K562 (cell line): Measurements from ENCODE around the gene ELOVL2. TPM values are rescaled to one million over a fixed set of nuclear protein-coding genes. Genes with fewer than 3 reads are reported as not detected.

Source experiments
- ATAC-seq: fragments of 200-7000 bp; cut with Tn5 transposase; 3 replicates; pipeline ENCODE4 v1.9.1; 2020; ENCODE audit warnings: moderate library complexity
- BruUV-seq: library from RNA; stranded (reverse); fragments of 400-500 nt; replicated peaks from 2 replicates; lab custom pipeline; 2021; lab: Mats Ljungman, UMichigan
- CTCF ChIA-PET: fragments of 300-600 bp; formaldehyde crosslinking; extraction: SDS; loops from one replicate; lab custom pipeline; 2021; ENCODE audit warnings: low intra/inter-chr PET ratio; lab: Yijun Ruan, JAX
- POLR2A ChIA-PET: fragments of 300-600, 350-650 bp; sonication (Branson Sonifier 250); formaldehyde crosslinking; extraction: SDS; loops from one replicate; lab custom pipeline; 2021; ENCODE audit warnings: antibody characterized with exemption, inconsistent platforms; lab: Yijun Ruan, JAX
- DNase-seq, 4 experiments: peaks; one replicate each; pipeline versions ENCODE4 v3.0.0 to v3.0.0-alpha.2; 2011 to 2018; ENCODE audit warnings: low spot score in 3 of 4, mixed read lengths in 3 of 4; ENCODE audit errors: extremely low read depth in 1 of 4
- FAIRE-seq: peaks from 2 replicates; lab custom pipeline; 2011; peaks lifted over from hg19 to GRCh38; lab: Jason Lieb, UNC
- H2AFZ ChIP-seq: 2 replicates; pipeline ENCODE4 v1.6.0; 2011; ENCODE audit warnings: low read depth, low read length, control low read depth, inconsistent platforms
- H3K27ac ChIP-seq: fragments of 200-600 bp; 3 replicates; pipeline ENCODE4 v1.8.0; 2011; ENCODE audit warnings: low read depth, mild to moderate bottlenecking, control low read depth, inconsistent platforms, low read length, moderate library complexity, mixed read lengths; ENCODE audit errors: extremely low read depth
- H3K27me3 ChIP-seq, 2 experiments: fragments of 300-600 bp in 1 of 2; 2 replicates in 1 of 2; 3 replicates in 1 of 2; pipeline versions ENCODE4 v1.6.0 to v1.8.0; 2011; ENCODE audit warnings: inconsistent platforms in 2 of 2, low read length in 2 of 2, mild to moderate bottlenecking in 1 of 2, mixed read lengths in 1 of 2, moderate library complexity in 1 of 2; ENCODE audit not compliant: control insufficient read depth in 2 of 2, insufficient read depth in 2 of 2
- H3K36me3 ChIP-seq: fragments of 300-600 bp; 3 replicates; pipeline ENCODE4 v1.8.0; 2011; ENCODE audit warnings: mild to moderate bottlenecking, low read length, inconsistent platforms; ENCODE audit not compliant: control insufficient read depth, insufficient read depth
- H3K4me1 ChIP-seq, 2 experiments: fragments of 200-600 bp in 1 of 2; replicated peaks in 1 of 2; 2 replicates in 1 of 2; 3 replicates in 1 of 2; pipeline versions ENCODE4 v1.5.1 to v1.8.0; 2011; ENCODE audit warnings: inconsistent platforms in 2 of 2, low read length in 2 of 2, mild to moderate bottlenecking in 1 of 2, mixed read lengths in 1 of 2, moderate library complexity in 1 of 2; ENCODE audit not compliant: control insufficient read depth in 2 of 2, insufficient read depth in 2 of 2
- H3K4me2 ChIP-seq: 2 replicates; pipeline ENCODE4 v1.6.1; 2011; ENCODE audit warnings: low read length, control low read depth, inconsistent platforms, mixed read lengths; ENCODE audit not compliant: insufficient read depth
- H3K4me3 ChIP-seq: fragments of 200-600 bp; sonication (generic), shearing (Covaris generic); 2 replicates; pipeline ENCODE4 v1.5.1; 2016; ENCODE audit warnings: control low read depth, inconsistent platforms
- H3K79me2 ChIP-seq: fragments of 200-600 bp; 3 replicates; pipeline ENCODE4 v1.8.0; 2011; ENCODE audit warnings: low read length, inconsistent platforms; ENCODE audit not compliant: control insufficient read depth, insufficient read depth
- H3K9ac ChIP-seq, 2 experiments: 2 replicates each; pipeline versions ENCODE4 v1.6.0 to v1.6.1; 2011; ENCODE audit warnings: low read depth in 2 of 2, low read length in 2 of 2, control low read depth in 1 of 2, inconsistent platforms in 1 of 2, mild to moderate bottlenecking in 1 of 2, mixed read lengths in 1 of 2; ENCODE audit not compliant: insufficient read depth in 1 of 2
- H3K9me1 ChIP-seq: one replicate; pipeline ENCODE4 v1.6.0; 2011; ENCODE audit warnings: inconsistent platforms, mild to moderate bottlenecking, low read length, moderate library complexity; ENCODE audit not compliant: control insufficient read depth, insufficient read depth
- H3K9me3 ChIP-seq: replicated peaks from 2 replicates; pipeline ENCODE4 v1.5.1; 2011; ENCODE audit warnings: low read depth, low read length, inconsistent platforms; ENCODE audit not compliant: control insufficient read depth, insufficient read depth
- H4K20me1 ChIP-seq: replicated peaks from 2 replicates; pipeline ENCODE4 v1.6.1; 2011; ENCODE audit warnings: low read length, inconsistent platforms, mixed read lengths; ENCODE audit not compliant: control insufficient read depth, insufficient read depth
- ARID4B ChIP-seq: sonication (generic); formaldehyde crosslinking; IDR thresholded peaks from 2 replicates; pipeline ENCODE4 v1.8.0; 2022; ENCODE audit warnings: mild to moderate bottlenecking, missing genetic modification reagents
- CEBPZ ChIP-seq: fragments of 150-350 bp; IDR thresholded peaks from 2 replicates; pipeline ENCODE4 v1.6.1; 2014; ENCODE audit warnings: low read depth, mild to moderate bottlenecking, low read length, borderline replicate concordance
- E2F5 ChIP-seq: sonication (generic); formaldehyde crosslinking; IDR thresholded peaks from 2 replicates; pipeline ENCODE4 v1.8.0; 2022; ENCODE audit warnings: mild to moderate bottlenecking, missing genetic modification reagents
- GATAD2A ChIP-seq: fragments of 450-650 bp; IDR thresholded peaks from 2 replicates; pipeline ENCODE4 v1.6.1; 2017
- NFIX ChIP-seq: fragments of 250-450 bp; sonication (Bioruptor Pico); IDR thresholded peaks from 2 replicates; pipeline ENCODE4 v1.4.0; 2020; ENCODE audit warnings: low read depth, mild to moderate bottlenecking, moderate library complexity
- PKNOX1 ChIP-seq: fragments of 450-650 bp; IDR thresholded peaks from 2 replicates; pipeline ENCODE4 v1.6.1; 2016
- TEAD4 ChIP-seq, 2 experiments: sonication (generic) in 1 of 2; formaldehyde crosslinking in 1 of 2; IDR thresholded peaks; 2 replicates each; pipeline versions ENCODE4 v1.6.1 to v1.8.0; 2012 to 2022; ENCODE audit warnings: borderline replicate concordance in 1 of 2, inconsistent platforms in 1 of 2, low read length in 1 of 2, mild to moderate bottlenecking in 1 of 2, missing genetic modification reagents in 1 of 2
- THAP7 ChIP-seq: fragments of 250-450 bp; sonication (Bioruptor Pico); IDR thresholded peaks from 2 replicates; pipeline ENCODE4 v1.5.0; 2021
- ZFP36 ChIP-seq: fragments of 150-350 bp; IDR thresholded peaks from 2 replicates; pipeline ENCODE4 v1.6.1; 2018; ENCODE audit warnings: low read length, low read depth; ENCODE audit not compliant: partially characterized antibody
- ZNF174 ChIP-seq: fragments of 250-450 bp; sonication (Bioruptor Pico); IDR thresholded peaks from 2 replicates; pipeline ENCODE4 v1.4.0; 2020; ENCODE audit warnings: mild to moderate bottlenecking
- ZNF551 ChIP-seq: fragments of 250-450 bp; sonication (Bioruptor Pico); IDR thresholded peaks from 2 replicates; pipeline ENCODE4 v1.5.0; 2021; ENCODE audit warnings: mild to moderate bottlenecking, moderate library complexity
- ZNF57 ChIP-seq: fragments of 450-650 bp; formaldehyde crosslinking; IDR thresholded peaks from 2 replicates; pipeline ENCODE4 v1.4.0; 2020; ENCODE audit warnings: mild to moderate bottlenecking, moderate library complexity
- WGBS: fragments of 100-300 bp; shearing (Covaris generic); methylation state at CpG from one replicate; pipeline ENCODE4 v1.1.6; 2016; ENCODE audit warnings: low coverage, mixed read lengths; ENCODE audit not compliant: insufficient coverage; ENCODE audit errors: missing lambda C conversion rate; 5-methylcytosine and 5-hydroxymethylcytosine counted together
- in situ Hi-C: fragments of 300-500 bp; cut with MboI; formaldehyde crosslinking; loops from 4 replicates; pipeline ENCODE4 v1.15.0; 2018; ENCODE audit warnings: inconsistent platforms, mixed read lengths
- intact Hi-C: fragments of 100-400 bp; cut with micrococcal nuclease; formaldehyde crosslinking; loops from 2 replicates; pipeline ENCODE4 v1.14.2; 2022
- polyA plus RNA-seq, 8 experiments: library from polyadenylated mRNA; depleted of rRNA in 4 of 8; stranded (reverse) in 5 of 8; unstranded in 3 of 8; fragments of >200 nt; fragmentation: Nextera tagmentation in 2 of 8; fragmentation: Illumina TruSeq in 1 of 8; extraction: Ambion mirVana in 2 of 8; extraction: Trizol in 1 of 8; gene quantifications; 2 replicates each; pipeline versions ENCODE4 v1.2.1 to v1.2.3, GENCODE V29; 2011 to 2014; ENCODE audit warnings: inconsistent platforms in 1 of 8, missing spikeins in 1 of 8
- total RNA-seq, 7 experiments: library from RNA; depleted of rRNA in 6 of 7; stranded (reverse); fragments of >200 nt in 6 of 7; fragmentation: Illumina TruSeq in 2 of 7; extraction: Trizol in 2 of 7; gene quantifications; 2 replicates each; pipeline versions ENCODE4 v1.2.1 to v1.2.3, GENCODE V29; 2011 to 2021; ENCODE audit warnings: low replicate concordance in 1 of 7

The ELOVL2 gene
- total and polyA plus RNA-seq, 9 of the 15 experiments (the other 6 are each of a cell fraction or from before 2014, with no cell fraction given) = 0.05 to 0.96 (median 0.31) TPM

- no peaks in the 10 kb centered on the region for H4K20me1 ChIP-seq
- CTCF ChIA-PET = no interaction called here
- DNase-seq (no peak), ATAC-seq (no peak), FAIRE-seq (no peak)
- no peak overlapping the region for H3K4me3 ChIP-seq
- in situ Hi-C loops = loop anchor here (25.0 kb wide), 1 partner anchor 525 kb away; no protein-coding TSS in a partner anchor
- H3K9me1 ChIP-seq = no peaks in the 10 kb centered on the region
- peaks cover 24% of the 10 kb centered on the region; the same call in 1 of the 3 replicates for H3K36me3 ChIP-seq
- no peaks in the 10 kb centered on the region for H3K79me2 ChIP-seq
- BruUV-seq = no TSS peak
- no peaks in the 10 kb centered on the region for H3K9me3 ChIP-seq
- H2AFZ ChIP-seq = no peak overlapping the region
- POLR2A ChIA-PET = interaction anchor here (0.6 kb wide), 1 partner anchor 511 kb away, joined by 3 read pairs; no protein-coding TSS in a partner anchor
- 90% methylated on average over 3 of the region's 3 CpGs for WGBS
- intact Hi-C loops = no loop called here
- H3K4me1 ChIP-seq = no peaks in the 10 kb centered on the region; a peak in 1 of 5 replicates
- H3K27ac ChIP-seq = no peak overlapping the region
- no peaks in the 10 kb centered on the region for H3K27me3 ChIP-seq
- H3K4me2 ChIP-seq = no peak overlapping the region
- H3K9ac ChIP-seq = no peak overlapping the region
- no peak for TF ChIP-seq CEBPZ
- TF ChIP-seq E2F5 (CRISPR knock-in tag) = no peak
- no peak for TF ChIP-seq PKNOX1
- TF ChIP-seq ZNF57 (CRISPR knock-in tag) = no peak
- TF ChIP-seq ARID4B (CRISPR knock-in tag) = no peak
- TF ChIP-seq GATAD2A = no peak
- no peak for TF ChIP-seq NFIX (CRISPR knock-in tag)
- TF ChIP-seq THAP7 (CRISPR knock-in tag) = no peak
- no peak for TF ChIP-seq ZNF551
- TF ChIP-seq ZFP36 = no peak
- no peak for TF ChIP-seq TEAD4 (IDR thresholded peaks at IDR 0.05; ENCODE audit: low read length)
- TF ChIP-seq TEAD4 (CRISPR knock-in tag; IDR thresholded peaks at IDR 0.05; ENCODE audit: borderline replicate concordance) = no peak
- no peak for TF ChIP-seq ZNF174 (CRISPR knock-in tag)
These were observed 82.3 kb downstream of the ELOVL2 start for GRCh38 chr6:10961837-10962236.
